Measurements from ENCODE around the gene SLC25A21.

Gene SLC25A21

GRCh38 chr14:37063467-37064240 is 108.8 kb downstream of the SLC25A21 start:
- no peak overlapping the region for H3K4me3 ChIP-seq (ENCODE audit: low read length)
- peak; percentile 44 for DNase-seq (ENCODE audit: low read depth)
- TF ChIP-seq CTCF (IDR thresholded peaks at IDR 0.05; ENCODE audit: insufficient read depth, low read depth, low read length, missing control alignments), result no peak

GRCh38 chr14:37062191-37062803 is 110.1 kb downstream of the SLC25A21 start:
- TF ChIP-seq CTCF (IDR thresholded peaks at IDR 0.05; ENCODE audit: insufficient read depth, low read depth, low read length, missing control alignments), result no peak
- DNase-seq (ENCODE audit: low read depth), result no peak
- no peak overlapping the region for H3K4me3 ChIP-seq (ENCODE audit: low read length)

GRCh38 chr14:37061697-37062096 is 110.7 kb downstream of the SLC25A21 start:
- no peak for DNase-seq (ENCODE audit: low read depth)
- H3K4me3 ChIP-seq (ENCODE audit: low read length), result no peak overlapping the region
- no peak for TF ChIP-seq CTCF (IDR thresholded peaks at IDR 0.05; ENCODE audit: insufficient read depth, low read depth, low read length, missing control alignments)

- TF ChIP-seq CTCF (IDR thresholded peaks at IDR 0.05; ENCODE audit: insufficient read depth, low read depth, low read length, missing control alignments), result no peak
- no peak for DNase-seq (ENCODE audit: low read depth)
- H3K4me3 ChIP-seq (ENCODE audit: low read length), result no peak overlapping the region
Observed at GRCh38 chr14:37060496-37061260, 111.7 kb downstream of the SLC25A21 start.

GRCh38 chr14:37057776-37058175 is 114.6 kb downstream of the SLC25A21 start:
- TF ChIP-seq CTCF (IDR thresholded peaks at IDR 0.05; ENCODE audit: insufficient read depth, low read depth, low read length, missing control alignments), result no peak
- no peak overlapping the region for H3K4me3 ChIP-seq (ENCODE audit: low read length)
- no peak for DNase-seq (ENCODE audit: low read depth)

- no peak overlapping the region for H3K4me3 ChIP-seq (ENCODE audit: low read length)
- peak; percentile 17 for DNase-seq (ENCODE audit: low read depth)
- no peak for TF ChIP-seq CTCF (IDR thresholded peaks at IDR 0.05; ENCODE audit: insufficient read depth, low read depth, low read length, missing control alignments)
Observed at GRCh38 chr14:37056473-37056872, 115.9 kb downstream of the SLC25A21 start.

Data from epithelial cell of esophagus (primary cell).